HepG2 (cell line): ENCODE data around the gene SERPINB1. TPM values are rescaled to one million over a fixed set of nuclear protein-coding genes. Genes with fewer than 3 reads are reported as not detected.

Source experiments
- ARID3A ChIP-seq: IDR thresholded peaks from 2 replicates; pipeline ENCODE4 v1.6.1; 2012; ENCODE audit warnings: low read depth, low read length, improper control_type of control experiment
- ELF1 ChIP-seq: sonication (generic); formaldehyde crosslinking; IDR thresholded peaks from 2 replicates; pipeline ENCODE4 v1.4.0; 2020; ENCODE audit warnings: missing genetic modification reagents
- HNRNPH1 ChIP-seq: fragments of 200-400 bp; formaldehyde crosslinking; optimal IDR thresholded peaks from 2 replicates; pipeline ENCODE3; 2017; ENCODE audit warnings: mild to moderate bottlenecking, low read depth, low read length
- PAXIP1 ChIP-seq: sonication (generic); formaldehyde crosslinking; conservative IDR thresholded peaks from 2 replicates; pipeline ENCODE4 v1.4.0; 2020; ENCODE audit warnings: mild to moderate bottlenecking, missing genetic modification reagents, moderate library complexity
- PITX1 ChIP-seq: sonication (generic); formaldehyde crosslinking; IDR thresholded peaks from 2 replicates; pipeline ENCODE4 v1.5.1; 2020; ENCODE audit warnings: mild to moderate bottlenecking, missing genetic modification reagents
- RNF2 ChIP-seq: fragments of 450-650 bp; conservative IDR thresholded peaks from 2 replicates; pipeline ENCODE4 v1.6.1; 2016; ENCODE audit warnings: low read depth
- RXRA ChIP-seq: sonication (generic); formaldehyde crosslinking; IDR thresholded peaks from 2 replicates; pipeline ENCODE4 v1.5.1; 2020; ENCODE audit warnings: missing genetic modification reagents
- SNAPC2 ChIP-seq: sonication (generic); formaldehyde crosslinking; IDR thresholded peaks from 2 replicates; pipeline ENCODE4 v1.8.1; 2022; ENCODE audit warnings: mild to moderate bottlenecking, missing genetic modification reagents
- SUZ12 ChIP-seq: fragments of 150-350 bp; IDR thresholded peaks from 2 replicates; pipeline ENCODE4 v1.6.1; 2014; ENCODE audit warnings: low read depth, low read length
- TAF1 ChIP-seq: sonication (generic); formaldehyde crosslinking; IDR thresholded peaks from 2 replicates; pipeline ENCODE4 v1.4.0; 2020; ENCODE audit warnings: missing genetic modification reagents
- TBP ChIP-seq: sonication (generic); formaldehyde crosslinking; IDR thresholded peaks from 2 replicates; pipeline ENCODE4 v1.5.0; 2020; ENCODE audit warnings: missing genetic modification reagents
- THYN1 ChIP-seq: sonication (generic); formaldehyde crosslinking; IDR thresholded peaks from 2 replicates; pipeline ENCODE4 v1.8.1; 2023; ENCODE audit warnings: low read depth, mild to moderate bottlenecking, moderate library complexity, missing genetic modification reagents, borderline replicate concordance
- ZFP90 ChIP-seq: sonication (generic); formaldehyde crosslinking; IDR thresholded peaks from 2 replicates; pipeline ENCODE4 v1.8.0; 2022; ENCODE audit warnings: missing genetic modification reagents, mild to moderate bottlenecking, inconsistent platforms, borderline replicate concordance
- ZNF235 ChIP-seq: sonication (generic); formaldehyde crosslinking; IDR thresholded peaks from 2 replicates; pipeline ENCODE4 v1.8.1; 2023; ENCODE audit warnings: mild to moderate bottlenecking, missing genetic modification reagents, borderline replicate concordance
- ZNF724P ChIP-seq: sonication (generic); formaldehyde crosslinking; IDR thresholded peaks from 2 replicates; pipeline ENCODE4 v1.8.0; 2022; ENCODE audit warnings: missing genetic modification reagents, borderline replicate concordance
- ZNF773 ChIP-seq: sonication (generic); formaldehyde crosslinking; IDR thresholded peaks from 2 replicates; pipeline ENCODE4 v1.4.0; 2020; ENCODE audit warnings: missing genetic modification reagents, borderline replicate concordance
- ZNF776 ChIP-seq: sonication (generic); formaldehyde crosslinking; IDR thresholded peaks from 2 replicates; pipeline ENCODE4 v1.4.0; 2020; ENCODE audit warnings: mild to moderate bottlenecking, missing genetic modification reagents
- polyA plus RNA-seq, 8 experiments: library from polyadenylated mRNA; depleted of rRNA in 3 of 8; stranded (reverse) in 7 of 8; unstranded in 1 of 8; fragments of >200 nt; fragmentation: Illumina TruSeq in 4 of 8; extraction: Trizol in 4 of 8; gene quantifications; 2 replicates each; pipeline versions ENCODE4 v1.2.1 to v1.2.3, GENCODE V29; 2011 to 2016; ENCODE audit warnings: low read depth in 4 of 8, missing spikeins in 1 of 8, mixed read lengths in 1 of 8; ENCODE audit not compliant: insufficient read depth in 1 of 8
- total RNA-seq, 5 experiments: library from RNA; depleted of rRNA; stranded (reverse); fragments of >200 nt; fragmentation: Illumina TruSeq; extraction: Trizol; gene quantifications; 2 replicates each; pipeline ENCODE4 v1.2.3, GENCODE V29; 2016; ENCODE audit warnings: low read depth in 1 of 5
- TF ChIP-seq, protein P1 (sequence below): sonication (generic); formaldehyde crosslinking; IDR thresholded peaks from 2 replicates; pipeline ENCODE4 v1.4.0; 2020; ENCODE audit warnings: mild to moderate bottlenecking, missing genetic modification reagents
- TF ChIP-seq, protein P2 (sequence below): conservative IDR thresholded peaks from 2 replicates; pipeline ENCODE4 v1.6.1; 2018; ENCODE audit warnings: missing genetic modification reagents
- TF ChIP-seq, protein P3 (sequence below): sonication (generic); formaldehyde crosslinking; IDR thresholded peaks from 2 replicates; pipeline ENCODE4 v1.4.0; 2020; ENCODE audit warnings: mild to moderate bottlenecking, missing genetic modification reagents

The SERPINB1 gene
- total and polyA plus RNA-seq, 2 of the 13 experiments (the other 11 are each of a cell fraction or from before 2014, with no cell fraction given): 41.4 to 60.5 TPM

DNA sequence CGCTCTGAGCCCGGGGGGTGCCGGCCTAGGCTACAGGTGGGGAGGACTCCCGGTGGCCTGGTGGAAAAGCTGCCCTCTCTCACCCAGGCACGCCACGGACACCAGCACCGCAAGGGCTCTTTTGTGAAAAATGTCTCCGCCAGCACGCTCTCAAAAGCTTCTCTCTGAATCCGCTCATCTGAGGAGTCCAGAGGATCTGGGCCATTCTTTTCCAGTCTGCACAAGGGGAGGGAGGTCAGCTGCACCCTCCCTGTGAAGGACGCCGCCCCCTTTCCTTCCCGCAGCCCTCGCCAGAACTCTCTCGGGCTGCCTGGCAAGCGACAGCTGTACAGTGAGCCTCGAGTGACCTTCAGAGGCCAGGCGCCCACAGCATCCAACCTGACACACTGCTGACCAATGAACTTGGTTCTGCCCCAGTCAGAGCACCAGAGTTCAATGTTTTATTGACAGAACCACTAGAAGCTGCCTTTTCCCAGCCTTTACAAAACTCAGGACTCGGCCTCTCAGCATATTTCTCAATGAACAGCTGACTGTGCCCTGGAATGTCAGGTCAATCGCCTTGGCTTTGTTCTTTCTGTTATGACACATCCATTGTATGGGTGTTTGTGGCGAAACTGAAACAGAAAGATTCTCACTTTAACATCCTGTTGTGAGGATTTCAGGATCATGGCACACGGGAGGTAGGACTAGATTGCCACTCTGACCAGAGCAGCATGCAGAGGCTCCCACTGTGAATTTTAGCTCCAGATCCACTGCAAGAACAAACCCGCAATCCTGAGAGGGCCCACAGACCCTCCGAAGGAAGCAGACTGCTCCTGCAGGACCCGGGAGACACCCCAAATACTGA is 34.8 kb upstream of the SERPINB1 start (continued):
- TF ChIP-seq, protein P1, sequence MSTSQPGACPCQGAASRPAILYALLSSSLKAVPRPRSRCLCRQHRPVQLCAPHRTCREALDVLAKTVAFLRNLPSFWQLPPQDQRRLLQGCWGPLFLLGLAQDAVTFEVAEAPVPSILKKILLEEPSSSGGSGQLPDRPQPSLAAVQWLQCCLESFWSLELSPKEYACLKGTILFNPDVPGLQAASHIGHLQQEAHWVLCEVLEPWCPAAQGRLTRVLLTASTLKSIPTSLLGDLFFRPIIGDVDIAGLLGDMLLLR (CRISPR knock-in tag): peak; percentile 78; the same call in 1 of the 2 replicates
- TF ChIP-seq PITX1 (CRISPR knock-in tag): peak; percentile 96
- TF ChIP-seq HNRNPH1: no peak
- no peak for TF ChIP-seq THYN1 (CRISPR knock-in tag)
- peak; percentile 76 for TF ChIP-seq ELF1 (CRISPR knock-in tag)
- TF ChIP-seq, protein P2, sequence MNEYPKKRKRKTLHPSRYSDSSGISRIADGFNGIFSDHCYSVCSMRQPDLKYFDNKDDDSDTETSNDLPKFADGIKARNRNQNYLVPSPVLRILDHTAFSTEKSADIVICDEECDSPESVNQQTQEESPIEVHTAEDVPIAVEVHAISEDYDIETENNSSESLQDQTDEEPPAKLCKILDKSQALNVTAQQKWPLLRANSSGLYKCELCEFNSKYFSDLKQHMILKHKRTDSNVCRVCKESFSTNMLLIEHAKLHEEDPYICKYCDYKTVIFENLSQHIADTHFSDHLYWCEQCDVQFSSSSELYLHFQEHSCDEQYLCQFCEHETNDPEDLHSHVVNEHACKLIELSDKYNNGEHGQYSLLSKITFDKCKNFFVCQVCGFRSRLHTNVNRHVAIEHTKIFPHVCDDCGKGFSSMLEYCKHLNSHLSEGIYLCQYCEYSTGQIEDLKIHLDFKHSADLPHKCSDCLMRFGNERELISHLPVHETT (CRISPR knock-in tag): peak; percentile 77; the same call in 1 of the 2 replicates
- peak; percentile 91; the same call in 1 of the 2 replicates for TF ChIP-seq SNAPC2
- TF ChIP-seq RNF2: no peak
- TF ChIP-seq ZFP90: peak; percentile 98
- peak; percentile 79; the same call in 1 of the 2 replicates for TF ChIP-seq ZNF776 (CRISPR knock-in tag)
- TF ChIP-seq ZNF773 (CRISPR knock-in tag): peak; percentile 82
- TF ChIP-seq ARID3A: peak; percentile 90
- TF ChIP-seq, protein P3, sequence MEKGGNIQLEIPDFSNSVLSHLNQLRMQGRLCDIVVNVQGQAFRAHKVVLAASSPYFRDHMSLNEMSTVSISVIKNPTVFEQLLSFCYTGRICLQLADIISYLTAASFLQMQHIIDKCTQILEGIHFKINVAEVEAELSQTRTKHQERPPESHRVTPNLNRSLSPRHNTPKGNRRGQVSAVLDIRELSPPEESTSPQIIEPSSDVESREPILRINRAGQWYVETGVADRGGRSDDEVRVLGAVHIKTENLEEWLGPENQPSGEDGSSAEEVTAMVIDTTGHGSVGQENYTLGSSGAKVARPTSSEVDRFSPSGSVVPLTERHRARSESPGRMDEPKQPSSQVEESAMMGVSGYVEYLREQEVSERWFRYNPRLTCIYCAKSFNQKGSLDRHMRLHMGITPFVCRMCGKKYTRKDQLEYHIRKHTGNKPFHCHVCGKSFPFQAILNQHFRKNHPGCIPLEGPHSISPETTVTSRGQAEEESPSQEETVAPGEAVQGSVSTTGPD (CRISPR knock-in tag): peak; percentile 87
- TF ChIP-seq SUZ12: no peak
- TF ChIP-seq ZNF235: peak; percentile 89; the same call in 1 of the 2 replicates
- peak; percentile 66; the same call in 1 of the 2 replicates for TF ChIP-seq TAF1 (CRISPR knock-in tag)
- peak; percentile 100 for TF ChIP-seq RXRA (CRISPR knock-in tag)
- TF ChIP-seq PAXIP1: peak; percentile 99
- peak; percentile 92; the same call in 1 of the 2 replicates for TF ChIP-seq TBP (CRISPR knock-in tag)
- TF ChIP-seq ZNF724P (CRISPR knock-in tag): no peak; the same call in 1 of the 2 replicates
